HG02623 (cell line): ENCODE measurements around the gene DDX51.
"Not testable (repeated sequence)": the region's sequence is repeated elsewhere in the genome, so short reads cannot be mapped to it uniquely, and the experiment has no call there.

Experiments
- ATAC-seq: cut with Tn5 transposase; IDR thresholded peaks from one replicate; pipeline ENCODE4 v1.9.1; 2021; ENCODE audit warnings: moderate library complexity; ENCODE audit not compliant: unreplicated experiment

Gene DDX51

GRCh38 chr12:132142679-132143335 lies 1.3 kb downstream of the DDX51 start:
- ATAC-seq = no peak

- ATAC-seq = no peak
These were observed 2.0 kb downstream of the DDX51 start for GRCh38 chr12:132141976-132142678.

GRCh38 chr12:132140918-132141841 lies 2.9 kb downstream of the DDX51 start:
- ATAC-seq = no peak

GRCh38 chr12:132140501-132140900 lies 3.6 kb downstream of the DDX51 start:
- ATAC-seq = no peak

GRCh38 chr12:132139912-132140311 lies 4.2 kb downstream of the DDX51 start:
- ATAC-seq = no peak

GRCh38 chr12:132138941-132139871 lies 4.9 kb downstream of the DDX51 start:
- ATAC-seq = no peak

GRCh38 chr12:132137483-132138125 lies 6.5 kb downstream of the DDX51 start:
- no peak for ATAC-seq

- ATAC-seq = not testable (repeated sequence)
These were observed 7.9 kb downstream of the DDX51 start for GRCh38 chr12:132136226-132136625.

GRCh38 chr12:132134653-132135183 lies 9.4 kb downstream of the DDX51 start:
- not testable (repeated sequence) for ATAC-seq

- ATAC-seq = no peak
These were observed 10.0 kb downstream of the DDX51 start for GRCh38 chr12:132133952-132134652.

GRCh38 chr12:132132609-132133430 lies 11.3 kb downstream of the DDX51 start:
- ATAC-seq = no peak

GRCh38 chr12:132131952-132132351 lies 12.2 kb downstream of the DDX51 start:
- ATAC-seq = no peak

GRCh38 chr12:132131229-132131628 lies 12.9 kb downstream of the DDX51 start:
- no peak for ATAC-seq

GRCh38 chr12:132130690-132131089 lies 13.4 kb downstream of the DDX51 start:
- no peak for ATAC-seq

- ATAC-seq = no peak
These were observed 15.1 kb downstream of the DDX51 start for GRCh38 chr12:132129007-132129406.

GRCh38 chr12:132127041-132127440 lies 17.1 kb downstream of the DDX51 start:
- no peak for ATAC-seq

GRCh38 chr12:132125736-132126135 lies 18.4 kb downstream of the DDX51 start:
- no peak for ATAC-seq

- ATAC-seq = no peak
These were observed 19.2 kb downstream of the DDX51 start for GRCh38 chr12:132124766-132125425.
